Upper lobe of left lung (tissue), 6 donors: Measurements from ENCODE around the gene SYP. TPM values are rescaled to one million over a fixed set of nuclear protein-coding genes. Genes with fewer than 3 reads are reported as not detected.

Source experiments
- ATAC-seq, 2 donors: fragments of 200-7000 bp; cut with Tn5 transposase; one replicate each; pipeline ENCODE4 v1.9.1; 2022; ENCODE audit warnings: mild to moderate bottlenecking in 2 of 2, moderate library complexity in 2 of 2; ENCODE audit not compliant: low FRiP score in 2 of 2
- DNase-seq, 2 donors: peaks; one replicate each; pipeline ENCODE4 v3.0.0-alpha.2; 2019 to 2020
- H3K27ac ChIP-seq, 4 donors: fragments of 200-600 bp; sonication (generic); one replicate each; pipeline ENCODE4 v1.5.1; 2016 to 2019
- H3K27me3 ChIP-seq, 4 donors: fragments of 200-600 bp; sonication (generic); one replicate each; pipeline ENCODE4 v1.5.1; 2017 to 2019
- H3K36me3 ChIP-seq, 4 donors: fragments of 200-600 bp; sonication (generic); one replicate each; pipeline ENCODE4 v1.5.1; 2016 to 2019
- H3K4me1 ChIP-seq, 4 donors: fragments of 200-600 bp; sonication (generic); one replicate each; pipeline ENCODE4 v1.5.1; 2018 to 2019
- H3K4me3 ChIP-seq, 4 donors: fragments of 200-600 bp; sonication (generic); one replicate each; pipeline ENCODE4 v1.5.1; 2017 to 2019; ENCODE audit warnings: mild to moderate bottlenecking in 2 of 4, moderate library complexity in 1 of 4
- H3K9me3 ChIP-seq, 4 donors: fragments of 200-600 bp; sonication (generic); one replicate each; pipeline ENCODE4 v1.5.1; 2018 to 2019
- CTCF ChIP-seq, 6 experiments: fragments of 450-650 bp in 4 of 6; fragments of 200-600 bp in 2 of 6; sonication (generic) in 2 of 6; IDR thresholded peaks; one replicate each; pipeline ENCODE4 v1.5.1; 2016 to 2019; ENCODE audit warnings: antibody characterized with exemption in 6 of 6
- EP300 ChIP-seq, 4 donors: sonication (generic); formaldehyde crosslinking; IDR thresholded peaks; one replicate each; pipeline ENCODE4 v1.5.1; 2017; ENCODE audit warnings: antibody characterized with exemption in 4 of 4, control low read depth in 2 of 4
- POLR2A ChIP-seq, 4 donors: fragments of 450-650 bp; IDR thresholded peaks; one replicate each; pipeline ENCODE4 v1.5.1; 2016 to 2017; ENCODE audit warnings: antibody characterized with exemption in 4 of 4, mild to moderate bottlenecking in 2 of 4
- POLR2AphosphoS5 ChIP-seq, 2 donors: sonication (generic); formaldehyde crosslinking; IDR thresholded peaks; one replicate each; pipeline ENCODE4 v1.5.1; 2017; ENCODE audit warnings: antibody characterized with exemption in 2 of 2
- WGBS, 2 donors: methylation state at CpG; one replicate each; pipeline ENCODE4 v1.1.5; 2017 to 2018; 5-methylcytosine and 5-hydroxymethylcytosine counted together
- total RNA-seq, 6 donors: library from RNA; depleted of rRNA in 4 of 6; stranded (reverse); fragments of >200 nt in 4 of 6; gene quantifications; one replicate each; pipeline versions ENCODE4 v1.1.0 to v1.2.1, GENCODE V29; 2016 to 2021
- donor health status: DM: no; HTN: no; CAD: no; lungs with moderate emphysema.
- donor health status: DM: no; HTN: yes; CAD: no; lungs with severe emphysema.

Gene SYP
- total RNA-seq = 1 to 10 TPM; 2.1 to 8.0 (median 4.3) TPM

GRCh38 chrX:49199906-49200771, at the start of gene SYP:
Gene SYP (minus strand): TSS chrX:49200193. CDS start chrX:49200186, 7 bp downstream.
- WGBS, 2 donors = 0 to 33% methylated on average over 3 to 61 of the region's 61 CpGs
- DNase-seq = peak; percentile 93 to 97
- peaks cover 0 to 17% (median 6%) of the 10 kb centered on the region in 4 donors for H3K4me1 ChIP-seq
- peak; percentile 90 to 98 for ATAC-seq
- H3K27ac ChIP-seq = peak within 1 kb of the TSS in 3 of 4 donors; percentile 52 to 76 (median 58)
- no peaks in the 10 kb centered on the region for H3K27me3 ChIP-seq
- H3K9me3 ChIP-seq = no peaks in the 10 kb centered on the region
- TF ChIP-seq CTCF (IDR thresholded peaks at IDR 0.05) = peak in 1 of 6 experiments; percentile 7
- TF ChIP-seq POLR2AphosphoS5 (IDR thresholded peaks at IDR 0.05) = peak; percentile 72 to 77
- TF ChIP-seq EP300 (IDR thresholded peaks at IDR 0.05) = no peak
- peak in 2 of 4 donors; percentile 42 to 83 for TF ChIP-seq POLR2A (IDR thresholded peaks at IDR 0.05)
- no peaks in the 10 kb centered on the region for H3K36me3 ChIP-seq
- peak within 1 kb of the TSS in 3 of 4 donors; percentile 25 to 49 (median 41) for H3K4me3 ChIP-seq

GRCh38 chrX:49249616-49250015, 49.6 kb upstream of the SYP start:
- ATAC-seq (no peak), DNase-seq (no peak)
- Histone ChIP-seq H3K36me3 (peaks cover 0 to 50% (median 18%) of the 10 kb centered on the region in 4 donors), H3K4me1 (no peaks in the 10 kb centered on the region), H3K27me3 (no peaks in the 10 kb centered on the region), H3K9me3 (no peaks in the 10 kb centered on the region), H3K4me3 (no peak overlapping the region), H3K27ac (no peak overlapping the region)
- WGBS, 2 donors = 85% methylated on average over 7 of the region's 9 CpGs; no CpG with 5 or more reads in 1 of the 2 donors
- TF ChIP-seq EP300 (IDR thresholded peaks at IDR 0.05) (no peak), POLR2A (IDR thresholded peaks at IDR 0.05) (no peak), CTCF (IDR thresholded peaks at IDR 0.05) (no peak), POLR2AphosphoS5 (IDR thresholded peaks at IDR 0.05) (no peak)

GRCh38 chrX:49249071-49249470, 49.1 kb upstream of the SYP start:
- ATAC-seq = no peak
- no peaks in the 10 kb centered on the region for H3K4me1 ChIP-seq
- no peak overlapping the region for H3K4me3 ChIP-seq
- no peaks in the 10 kb centered on the region for H3K9me3 ChIP-seq
- DNase-seq = no peak
- H3K27me3 ChIP-seq = no peaks in the 10 kb centered on the region
- no peak for TF ChIP-seq POLR2A (IDR thresholded peaks at IDR 0.05)
- TF ChIP-seq POLR2AphosphoS5 (IDR thresholded peaks at IDR 0.05) = no peak
- no peak for TF ChIP-seq CTCF (IDR thresholded peaks at IDR 0.05)
- TF ChIP-seq EP300 (IDR thresholded peaks at IDR 0.05) = no peak
- no peak overlapping the region for H3K27ac ChIP-seq
- WGBS, 2 donors = 88 to 93% methylated on average over 2 to 6 of the region's 6 CpGs
- H3K36me3 ChIP-seq = peaks cover 0 to 53% (median 19%) of the 10 kb centered on the region in 4 donors

GRCh38 chrX:49247916-49248811, 48.2 kb upstream of the SYP start:
- Histone ChIP-seq H3K4me3 (no peak overlapping the region), H3K4me1 (no peaks in the 10 kb centered on the region), H3K36me3 (peaks cover 0 to 59% (median 22%) of the 10 kb centered on the region in 4 donors), H3K27me3 (no peaks in the 10 kb centered on the region), H3K27ac (no peak overlapping the region), H3K9me3 (no peaks in the 10 kb centered on the region)
- ATAC-seq (no peak), DNase-seq (no peak)
- 91% methylated on average over 26 of the region's 28 CpGs; no CpG with 5 or more reads in 1 of the 2 donors for whole genome bisulfite sequencing, 2 donors
- TF ChIP-seq EP300 (IDR thresholded peaks at IDR 0.05) = no peak
- TF ChIP-seq POLR2A (IDR thresholded peaks at IDR 0.05) = no peak
- TF ChIP-seq POLR2AphosphoS5 (IDR thresholded peaks at IDR 0.05) = no peak
- TF ChIP-seq CTCF (IDR thresholded peaks at IDR 0.05) = no peak
